Measurements from ENCODE around the gene HS3ST5. TPM values are rescaled to one million over a fixed set of nuclear protein-coding genes. Genes with fewer than 3 reads are reported as not detected.

HS3ST5 gene
- total RNA-seq, 3 donors from 2014 or later, result not detected

DNA sequence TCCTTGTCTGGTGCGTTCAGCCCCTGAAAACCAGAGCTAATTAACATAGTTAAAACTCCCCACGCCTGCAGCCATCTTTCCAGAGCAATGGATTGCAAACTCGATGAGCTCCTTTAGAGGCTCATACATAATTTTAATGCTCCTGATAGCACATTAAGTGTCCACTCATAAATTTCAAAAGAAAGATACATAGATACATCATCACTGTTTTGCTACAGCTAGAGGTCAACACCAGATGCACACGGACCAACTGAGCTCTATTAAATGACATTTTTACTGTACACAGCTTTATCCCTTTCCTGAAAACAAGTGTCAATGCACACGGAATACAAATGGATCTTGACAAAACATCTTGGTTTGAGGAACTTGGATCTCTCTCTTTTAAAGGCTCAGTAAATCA, 280.6 kb downstream of the HS3ST5 start:
- Histone ChIP-seq H3K36me3 (no peaks in the 10 kb centered on the region), H3K9me3 (no peaks in the 10 kb centered on the region), H3K4me3 (no peak overlapping the region), H3K27ac (no peak overlapping the region), H3K4me1 (no peaks in the 10 kb centered on the region), H3K27me3 (no peaks in the 10 kb centered on the region)
- TF ChIP-seq, protein P1, sequence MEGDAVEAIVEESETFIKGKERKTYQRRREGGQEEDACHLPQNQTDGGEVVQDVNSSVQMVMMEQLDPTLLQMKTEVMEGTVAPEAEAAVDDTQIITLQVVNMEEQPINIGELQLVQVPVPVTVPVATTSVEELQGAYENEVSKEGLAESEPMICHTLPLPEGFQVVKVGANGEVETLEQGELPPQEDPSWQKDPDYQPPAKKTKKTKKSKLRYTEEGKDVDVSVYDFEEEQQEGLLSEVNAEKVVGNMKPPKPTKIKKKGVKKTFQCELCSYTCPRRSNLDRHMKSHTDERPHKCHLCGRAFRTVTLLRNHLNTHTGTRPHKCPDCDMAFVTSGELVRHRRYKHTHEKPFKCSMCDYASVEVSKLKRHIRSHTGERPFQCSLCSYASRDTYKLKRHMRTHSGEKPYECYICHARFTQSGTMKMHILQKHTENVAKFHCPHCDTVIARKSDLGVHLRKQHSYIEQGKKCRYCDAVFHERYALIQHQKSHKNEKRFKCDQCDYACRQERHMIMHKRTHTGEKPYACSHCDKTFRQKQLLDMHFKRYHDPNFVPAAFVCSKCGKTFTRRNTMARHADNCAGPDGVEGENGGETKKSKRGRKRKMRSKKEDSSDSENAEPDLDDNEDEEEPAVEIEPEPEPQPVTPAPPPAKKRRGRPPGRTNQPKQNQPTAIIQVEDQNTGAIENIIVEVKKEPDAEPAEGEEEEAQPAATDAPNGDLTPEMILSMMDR (IDR thresholded peaks at IDR 0.05), result no peak
- TF ChIP-seq POLR2A (IDR thresholded peaks at IDR 0.05) (no peak), POLR2AphosphoS5 (IDR thresholded peaks at IDR 0.05) (no peak)
- intact Hi-C loops (cut with DNase I; ENCODE audit: low total_unique reads), result no loop called here
- no peak for DNase-seq (ENCODE audit: low spot score in 2 of 2)

DNA sequence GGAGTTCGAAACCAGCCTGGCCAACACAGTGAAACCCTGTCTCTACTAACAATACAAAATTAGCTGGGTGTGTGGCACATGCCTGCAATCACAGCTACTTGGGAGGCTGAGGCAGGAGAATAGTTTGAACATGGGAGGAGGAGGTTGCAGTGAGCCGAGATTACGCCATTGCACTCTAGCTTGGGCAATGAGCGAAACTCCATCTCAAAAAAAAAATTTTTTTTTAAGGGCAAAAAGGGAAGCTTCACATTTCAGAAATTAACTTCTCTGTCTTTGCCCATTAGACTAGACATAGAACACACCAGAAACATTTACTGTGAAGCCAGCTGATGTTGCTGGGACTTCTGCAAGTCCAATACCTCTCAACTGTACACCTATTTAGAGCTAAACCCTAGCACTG, 281.1 kb downstream of the HS3ST5 start:
- Histone ChIP-seq H3K9me3 (no peaks in the 10 kb centered on the region), H3K27me3 (no peaks in the 10 kb centered on the region), H3K27ac (no peak overlapping the region), H3K4me3 (no peak overlapping the region), H3K36me3 (no peaks in the 10 kb centered on the region), H3K4me1 (no peaks in the 10 kb centered on the region)
- intact Hi-C loops (cut with DNase I; ENCODE audit: low total_unique reads), result no loop called here
- no peak for DNase-seq (ENCODE audit: low spot score in 2 of 2)
- TF ChIP-seq POLR2AphosphoS5 (IDR thresholded peaks at IDR 0.05) (no peak), POLR2A (IDR thresholded peaks at IDR 0.05) (no peak)
- TF ChIP-seq, protein P1 (IDR thresholded peaks at IDR 0.05), result no peak

DNA sequence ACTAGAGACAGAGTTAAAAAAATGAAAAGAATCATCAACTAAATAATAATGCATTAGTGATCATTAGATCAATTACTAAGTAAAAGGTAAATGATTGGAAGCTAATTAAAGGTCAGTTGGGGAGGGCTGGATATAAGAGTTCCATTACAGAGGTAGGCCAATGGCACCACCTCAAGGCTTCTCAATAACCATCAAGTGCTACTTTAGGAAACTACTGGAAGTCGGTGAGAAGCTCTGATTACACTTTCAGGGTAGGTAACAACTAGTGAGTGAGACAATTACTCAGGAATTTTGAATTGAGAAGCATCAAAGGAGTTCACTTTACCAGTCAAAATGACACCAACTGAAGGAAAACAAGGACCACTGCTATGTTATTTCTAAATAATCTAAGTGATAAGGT, 281.7 kb downstream of the HS3ST5 start:
- Histone ChIP-seq H3K27me3 (no peaks in the 10 kb centered on the region), H3K9me3 (no peaks in the 10 kb centered on the region)
- TF ChIP-seq POLR2AphosphoS5 (IDR thresholded peaks at IDR 0.05), result no peak
- TF ChIP-seq, protein P1 (IDR thresholded peaks at IDR 0.05), result no peak
- TF ChIP-seq POLR2A (IDR thresholded peaks at IDR 0.05), result no peak

DNA sequence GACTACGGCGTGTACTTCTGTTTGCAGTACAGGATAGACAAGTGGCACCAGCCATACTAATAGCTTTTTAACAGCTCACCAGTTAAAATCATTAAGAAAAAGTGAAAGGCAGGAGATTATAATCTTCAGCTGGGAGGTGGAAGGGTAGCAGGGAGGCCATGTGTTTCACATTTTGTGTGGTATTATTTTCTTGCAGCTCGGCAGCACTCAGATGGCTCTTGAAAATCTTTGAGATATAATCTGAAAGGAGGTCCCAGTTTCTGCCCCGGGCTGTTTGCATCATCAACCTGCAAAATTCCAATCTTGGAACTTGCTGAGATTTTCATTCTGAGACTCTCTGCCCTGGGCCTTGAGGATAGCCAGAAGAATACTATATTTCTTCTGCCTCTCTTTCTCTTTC, 284.4 kb downstream of the HS3ST5 start:
- no peak overlapping the region for H3K27ac ChIP-seq
- no peaks in the 10 kb centered on the region for H3K36me3 ChIP-seq
- TF ChIP-seq, protein P1 (IDR thresholded peaks at IDR 0.05), result no peak
- no peak for TF ChIP-seq POLR2A (IDR thresholded peaks at IDR 0.05)
- TF ChIP-seq POLR2AphosphoS5 (IDR thresholded peaks at IDR 0.05), result no peak
- H3K4me1 ChIP-seq, result no peaks in the 10 kb centered on the region
- DNase-seq (ENCODE audit: low spot score in 2 of 2), result no peak
- intact Hi-C loops (cut with DNase I; ENCODE audit: low total_unique reads), result no loop called here
- no peak overlapping the region for H3K4me3 ChIP-seq
- no peaks in the 10 kb centered on the region for H3K9me3 ChIP-seq
- H3K27me3 ChIP-seq, result no peaks in the 10 kb centered on the region

More for the DNA sequence above, 281.7 kb downstream of the HS3ST5 start:
- DNase-seq (ENCODE audit: low spot score in 2 of 2), result no peak
- H3K4me1 ChIP-seq, result no peaks in the 10 kb centered on the region
- no peaks in the 10 kb centered on the region for H3K36me3 ChIP-seq
- intact Hi-C loops (cut with DNase I; ENCODE audit: low total_unique reads), result no loop called here
- no peak overlapping the region for H3K4me3 ChIP-seq
- H3K27ac ChIP-seq, result no peak overlapping the region

DNA sequence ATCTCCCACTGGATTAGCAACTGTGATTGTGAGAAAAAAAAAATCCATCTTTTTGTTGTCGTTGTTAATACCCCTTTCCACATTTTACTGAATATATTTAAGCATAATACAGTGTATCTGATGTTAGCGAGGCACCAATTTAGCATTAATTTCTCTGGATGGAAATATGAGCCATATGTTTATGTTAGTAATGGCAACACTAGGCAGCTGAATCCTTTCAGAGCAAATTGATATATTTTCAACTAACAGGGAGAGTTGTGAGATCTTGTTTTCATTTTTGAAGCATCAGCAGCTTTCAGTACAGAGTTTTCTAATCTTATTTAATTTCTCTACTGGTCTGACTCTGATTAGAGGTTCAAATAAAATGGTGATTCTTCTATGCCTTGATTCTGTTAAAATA, 287.1 kb downstream of the HS3ST5 start:
- intact Hi-C loops (cut with DNase I; ENCODE audit: low total_unique reads), result no loop called here
- no peak overlapping the region for H3K27ac ChIP-seq
- TF ChIP-seq POLR2A (IDR thresholded peaks at IDR 0.05) (no peak), POLR2AphosphoS5 (IDR thresholded peaks at IDR 0.05) (no peak)
- TF ChIP-seq, protein P1 (IDR thresholded peaks at IDR 0.05), result no peak
- H3K27me3 ChIP-seq, result no peaks in the 10 kb centered on the region
- H3K4me1 ChIP-seq, result no peaks in the 10 kb centered on the region
- no peak for DNase-seq (ENCODE audit: low spot score in 2 of 2)
- no peaks in the 10 kb centered on the region for H3K9me3 ChIP-seq
- no peaks in the 10 kb centered on the region for H3K36me3 ChIP-seq
- no peak overlapping the region for H3K4me3 ChIP-seq

Data from breast epithelium (tissue), 4 donors.